Upper lobe of left lung (tissue), 6 donors: ENCODE results near the gene CLHC1. TPM values are rescaled to one million over a fixed set of nuclear protein-coding genes. Genes with fewer than 3 reads are reported as not detected.
"Not testable (repeated sequence)": the region's sequence is repeated elsewhere in the genome, so short reads cannot be mapped to it uniquely, and the experiment has no call there.

Experiments
- ATAC-seq, 2 donors: fragments of 200-7000 bp; cut with Tn5 transposase; one replicate each; pipeline ENCODE4 v1.9.1; 2022; ENCODE audit warnings: mild to moderate bottlenecking in 2 of 2, moderate library complexity in 2 of 2; ENCODE audit not compliant: low FRiP score in 2 of 2
- DNase-seq, 2 donors: peaks; one replicate each; pipeline ENCODE4 v3.0.0-alpha.2; 2019 to 2020
- H3K27ac ChIP-seq, 4 donors: fragments of 200-600 bp; sonication (generic); one replicate each; pipeline ENCODE4 v1.5.1; 2016 to 2019
- H3K27me3 ChIP-seq, 4 donors: fragments of 200-600 bp; sonication (generic); one replicate each; pipeline ENCODE4 v1.5.1; 2017 to 2019
- H3K36me3 ChIP-seq, 4 donors: fragments of 200-600 bp; sonication (generic); one replicate each; pipeline ENCODE4 v1.5.1; 2016 to 2019
- H3K4me1 ChIP-seq, 4 donors: fragments of 200-600 bp; sonication (generic); one replicate each; pipeline ENCODE4 v1.5.1; 2018 to 2019
- H3K4me3 ChIP-seq, 4 donors: fragments of 200-600 bp; sonication (generic); one replicate each; pipeline ENCODE4 v1.5.1; 2017 to 2019; ENCODE audit warnings: mild to moderate bottlenecking in 2 of 4, moderate library complexity in 1 of 4
- H3K9me3 ChIP-seq, 4 donors: fragments of 200-600 bp; sonication (generic); one replicate each; pipeline ENCODE4 v1.5.1; 2018 to 2019
- EP300 ChIP-seq, 4 donors: sonication (generic); formaldehyde crosslinking; IDR thresholded peaks; one replicate each; pipeline ENCODE4 v1.5.1; 2017; ENCODE audit warnings: antibody characterized with exemption in 4 of 4, control low read depth in 2 of 4
- POLR2A ChIP-seq, 4 donors: fragments of 450-650 bp; IDR thresholded peaks; one replicate each; pipeline ENCODE4 v1.5.1; 2016 to 2017; ENCODE audit warnings: antibody characterized with exemption in 4 of 4, mild to moderate bottlenecking in 2 of 4
- POLR2AphosphoS5 ChIP-seq, 2 donors: sonication (generic); formaldehyde crosslinking; IDR thresholded peaks; one replicate each; pipeline ENCODE4 v1.5.1; 2017; ENCODE audit warnings: antibody characterized with exemption in 2 of 2
- WGBS, 2 donors: methylation state at CpG; one replicate each; pipeline ENCODE4 v1.1.5; 2017 to 2018; 5-methylcytosine and 5-hydroxymethylcytosine counted together
- total RNA-seq, 6 donors: library from RNA; depleted of rRNA in 4 of 6; stranded (reverse); fragments of >200 nt in 4 of 6; gene quantifications; one replicate each; pipeline versions ENCODE4 v1.1.0 to v1.2.1, GENCODE V29; 2016 to 2021
- TF ChIP-seq, protein P1 (sequence below), 6 experiments: fragments of 450-650 bp in 4 of 6; fragments of 200-600 bp in 2 of 6; sonication (generic) in 2 of 6; IDR thresholded peaks; one replicate each; pipeline ENCODE4 v1.5.1; 2016 to 2019; ENCODE audit warnings: antibody characterized with exemption in 6 of 6
- donor health status: DM: no; HTN: no; CAD: no; lungs with moderate emphysema.
- donor health status: DM: no; HTN: yes; CAD: no; lungs with severe emphysema.

The CLHC1 gene
- total RNA-seq, 6 donors from 2014 or later: 3.7 to 27.1 (median 11.9) TPM

DNA sequence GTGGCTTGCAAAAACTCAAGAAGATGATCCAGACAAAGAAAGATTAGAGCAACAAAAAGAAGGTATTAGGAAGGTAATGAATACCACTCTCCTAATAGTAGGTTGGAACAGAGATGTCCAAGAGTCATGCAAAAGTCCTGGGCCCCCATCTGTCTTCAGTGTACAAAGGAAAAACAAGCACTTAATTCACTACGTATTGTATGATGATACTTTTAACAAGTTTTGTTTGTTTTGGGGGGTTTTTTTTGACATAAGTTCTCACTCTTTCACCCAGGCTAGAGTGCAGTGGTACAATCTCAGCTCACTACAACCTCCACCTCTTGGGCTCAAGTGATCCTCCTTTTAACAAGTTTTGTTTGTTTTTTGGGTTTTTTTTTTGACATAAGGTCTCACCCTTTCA is 101.2 kb downstream of the CLHC1 start:
- WGBS, 2 donors: 59 to 70% methylated on average over 1 of the region's 1 CpG
- H3K4me3 ChIP-seq: no peak overlapping the region
- H3K9me3 ChIP-seq: no peaks in the 10 kb centered on the region
- no peaks in the 10 kb centered on the region for H3K36me3 ChIP-seq
- H3K27ac ChIP-seq: no peak overlapping the region
- H3K4me1 ChIP-seq: peaks cover 17 to 27% (median 21%) of the 10 kb centered on the region in 4 donors
- ATAC-seq (no peak), DNase-seq (no peak)
- H3K27me3 ChIP-seq: no peaks in the 10 kb centered on the region
- TF ChIP-seq EP300 (IDR thresholded peaks at IDR 0.05) (no peak), POLR2A (IDR thresholded peaks at IDR 0.05) (no peak), POLR2AphosphoS5 (IDR thresholded peaks at IDR 0.05) (no peak)
- TF ChIP-seq, protein P1, sequence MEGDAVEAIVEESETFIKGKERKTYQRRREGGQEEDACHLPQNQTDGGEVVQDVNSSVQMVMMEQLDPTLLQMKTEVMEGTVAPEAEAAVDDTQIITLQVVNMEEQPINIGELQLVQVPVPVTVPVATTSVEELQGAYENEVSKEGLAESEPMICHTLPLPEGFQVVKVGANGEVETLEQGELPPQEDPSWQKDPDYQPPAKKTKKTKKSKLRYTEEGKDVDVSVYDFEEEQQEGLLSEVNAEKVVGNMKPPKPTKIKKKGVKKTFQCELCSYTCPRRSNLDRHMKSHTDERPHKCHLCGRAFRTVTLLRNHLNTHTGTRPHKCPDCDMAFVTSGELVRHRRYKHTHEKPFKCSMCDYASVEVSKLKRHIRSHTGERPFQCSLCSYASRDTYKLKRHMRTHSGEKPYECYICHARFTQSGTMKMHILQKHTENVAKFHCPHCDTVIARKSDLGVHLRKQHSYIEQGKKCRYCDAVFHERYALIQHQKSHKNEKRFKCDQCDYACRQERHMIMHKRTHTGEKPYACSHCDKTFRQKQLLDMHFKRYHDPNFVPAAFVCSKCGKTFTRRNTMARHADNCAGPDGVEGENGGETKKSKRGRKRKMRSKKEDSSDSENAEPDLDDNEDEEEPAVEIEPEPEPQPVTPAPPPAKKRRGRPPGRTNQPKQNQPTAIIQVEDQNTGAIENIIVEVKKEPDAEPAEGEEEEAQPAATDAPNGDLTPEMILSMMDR (IDR thresholded peaks at IDR 0.05): no peak

DNA sequence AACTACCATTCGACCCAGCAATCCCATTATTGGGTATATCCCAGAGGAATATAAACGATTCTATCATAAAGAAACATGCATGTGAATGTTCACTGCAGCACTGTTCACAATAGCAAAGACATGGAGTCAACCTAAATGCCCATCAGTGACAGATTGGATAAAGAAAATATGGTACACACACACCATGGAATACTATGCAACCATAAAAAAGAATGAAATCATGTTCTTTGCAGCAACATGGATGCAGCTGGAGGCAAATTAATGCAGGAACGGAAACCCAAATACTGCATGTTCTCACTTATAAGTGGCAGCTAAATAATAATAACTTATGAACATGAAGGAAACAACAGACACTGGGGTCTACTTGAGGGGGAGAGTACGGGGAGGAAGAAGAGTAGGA is 105.5 kb downstream of the CLHC1 start:
- not testable (repeated sequence) for H3K27ac ChIP-seq, H3K27me3 ChIP-seq, H3K4me1 ChIP-seq, DNase-seq, H3K9me3 ChIP-seq, H3K36me3 ChIP-seq, H3K4me3 ChIP-seq, ATAC-seq
- WGBS, 2 donors: 88 to 94% methylated on average over 4 of the region's 4 CpGs

Other genes with a start within 250 kb of the CLHC1 start
- gene RTN4, start 181.8 kb downstream of the CLHC1 start, total RNA-seq: 100 to 1,000 TPM; 128 to 345 (median 233) TPM
- gene RPS27A, start 395 bp upstream of the CLHC1 start, total RNA-seq: 100 to 1,000 TPM; 191 to 894 (median 676) TPM
- gene MTIF2, start 36.9 kb upstream of the CLHC1 start, total RNA-seq: 10 to 100 TPM; 15.0 to 45.1 (median 22.8) TPM
- gene CCDC88A, start 187.6 kb upstream of the CLHC1 start, total RNA-seq: 100 to 1,000 TPM in 2 of 6 donors, 10 to 100 TPM in 4; 66.7 to 128 (median 91.2) TPM